Activated CD4-positive, CD25-positive, alpha-beta regulatory T cell treated with anti-CD3 and anti-CD28 coated beads, Interleukin-2, amount 50 U/mL, for 72 hours (primary cell): Measurements from ENCODE around the gene ETV3.
"Not testable (repeated sequence)": the region's sequence is repeated elsewhere in the genome, so short reads cannot be mapped to it uniquely, and the experiment has no call there.

ENCODE experiments used
- DNase-seq: peaks from one replicate; pipeline ENCODE4 v3.0.0; 2021

ETV3 gene

GRCh38 chr1:157138220-157139051 is at the start of gene ETV3:
TSS of gene ETV3 (minus strand) at chr1:157138395. CDS start at chr1:157136352, 2,043 bp downstream.
- DNase-seq: peak; percentile 81

DNA sequence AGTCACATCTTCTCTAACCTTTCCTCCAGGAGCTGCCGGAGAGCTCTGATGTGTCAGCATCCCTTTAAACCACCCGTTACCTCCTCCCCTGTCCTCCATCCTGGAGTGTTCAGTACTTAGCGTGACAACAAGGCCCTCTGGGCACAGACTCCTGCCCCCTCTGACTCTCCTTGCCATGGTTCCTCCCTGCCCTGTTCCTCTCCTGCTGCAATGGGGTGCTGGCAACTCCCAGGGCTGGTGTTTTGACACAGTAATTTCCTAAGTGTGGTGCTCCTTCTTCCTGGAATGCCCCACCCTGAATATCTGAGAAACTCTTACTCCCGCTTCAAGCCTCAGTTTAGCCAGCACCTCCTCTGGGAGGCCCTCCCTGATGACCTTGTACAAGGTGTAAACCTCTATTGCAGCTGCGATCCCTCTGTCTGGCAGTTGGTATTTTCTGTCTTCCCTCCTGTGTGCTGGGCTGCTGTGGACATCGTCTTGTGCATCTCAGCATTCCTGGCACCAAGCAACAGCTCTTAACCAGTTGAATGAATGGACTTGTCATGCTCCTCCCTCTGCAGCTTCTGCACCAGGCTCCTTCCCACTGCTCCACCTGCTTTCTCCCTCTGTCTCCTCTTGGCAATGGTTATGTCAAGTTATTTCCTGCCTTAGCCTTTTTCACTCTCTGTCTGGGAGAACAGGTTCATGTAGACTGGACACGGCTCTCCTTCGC is 48.2 kb upstream of the ETV3 start:
- no peak for DNase-seq

GRCh38 chr1:157183870-157184269 is 45.7 kb upstream of the ETV3 start:
- DNase-seq: no peak

DNA sequence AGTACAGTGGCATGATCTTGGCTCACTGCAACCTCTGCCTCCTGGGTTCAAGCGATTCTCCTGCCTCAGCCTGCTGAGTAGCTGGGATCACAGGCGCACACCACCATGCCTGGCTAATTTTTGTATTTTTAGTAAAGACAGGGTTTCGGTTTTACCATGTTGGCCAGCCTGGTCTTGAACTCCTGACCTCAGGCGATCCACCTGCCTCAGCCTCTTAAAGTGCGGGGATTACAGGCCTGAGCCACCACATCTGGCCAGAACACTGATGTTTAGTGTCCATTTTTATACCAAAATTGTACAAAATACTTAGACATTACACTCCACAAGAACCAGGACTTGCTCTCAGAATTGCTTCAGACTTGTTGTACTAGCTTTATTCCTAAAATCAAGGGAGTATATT is 44.2 kb upstream of the ETV3 start:
- DNase-seq: not testable (repeated sequence)

DNA sequence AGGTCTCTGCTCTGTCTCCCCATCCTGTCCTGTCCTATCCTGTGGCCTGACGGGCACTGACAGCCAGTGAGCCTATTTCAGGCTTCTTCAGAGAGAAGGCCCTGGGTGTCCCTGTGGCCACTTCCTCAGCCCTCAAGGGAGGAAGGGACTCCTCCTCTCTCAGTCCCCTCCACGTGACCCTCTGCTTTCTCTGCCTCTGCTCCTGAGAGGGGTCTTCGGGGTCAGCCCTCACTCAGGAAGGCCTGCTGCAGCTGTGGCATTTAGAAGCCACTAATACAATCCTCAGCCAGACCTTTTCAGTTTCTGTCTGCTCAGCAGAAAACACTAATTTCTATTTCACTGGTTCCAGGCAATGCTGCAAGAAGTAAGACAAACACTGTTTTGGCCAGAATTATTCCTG is 43.6 kb upstream of the ETV3 start:
- no peak for DNase-seq

DNA sequence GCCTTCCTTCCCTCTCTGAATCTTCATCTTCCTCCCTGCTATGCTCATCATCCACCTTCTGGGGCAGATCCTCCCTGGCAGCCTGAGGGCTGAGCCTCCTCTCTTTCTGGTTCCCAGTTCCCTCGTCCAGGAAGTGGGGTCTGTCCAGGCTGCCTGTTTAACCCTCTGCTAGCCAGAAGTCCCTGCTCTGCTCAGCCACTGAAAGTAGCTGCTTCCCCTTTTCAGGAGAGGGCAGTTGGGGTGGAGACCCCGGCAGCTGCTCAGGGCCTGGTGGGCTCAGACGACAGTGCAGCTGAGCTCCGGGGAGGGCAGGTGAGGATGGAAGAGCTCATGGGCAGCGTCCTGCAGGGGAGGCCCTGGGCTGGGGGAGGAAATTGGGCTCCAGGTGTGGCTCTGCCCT is 43.1 kb upstream of the ETV3 start:
- no peak for DNase-seq

GRCh38 chr1:157178490-157178889 is 40.3 kb upstream of the ETV3 start:
- DNase-seq: no peak

- no peak for DNase-seq
Measured at GRCh38 chr1:157177733-157178394, 39.7 kb upstream of the ETV3 start.

DNA sequence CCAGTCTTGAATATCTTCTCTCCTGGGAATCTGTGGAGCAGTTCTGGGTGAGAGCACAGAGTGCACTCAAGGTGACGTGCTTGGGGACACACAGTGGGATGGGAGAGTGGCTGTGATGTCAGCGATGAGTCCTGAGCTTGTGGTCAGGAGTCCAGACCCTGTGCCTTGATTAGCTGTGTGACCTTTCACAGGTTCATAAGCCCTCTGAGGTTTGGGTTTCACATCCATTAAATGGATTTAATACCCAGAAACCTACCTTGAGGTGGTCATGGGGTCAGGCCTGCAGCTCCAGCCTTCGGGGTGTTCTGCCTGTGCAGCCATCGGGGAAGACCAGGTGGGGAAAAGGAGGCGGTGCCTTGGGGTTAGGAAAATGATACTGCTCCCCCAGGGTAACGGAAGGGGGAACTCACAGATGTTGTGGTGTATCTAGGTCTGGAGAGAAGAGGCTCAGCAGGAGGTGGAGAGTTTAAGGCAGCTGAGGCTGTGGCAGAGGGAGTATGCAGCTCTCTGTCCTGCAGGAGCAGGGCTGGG is 38.5 kb upstream of the ETV3 start:
- no peak for DNase-seq

DNA sequence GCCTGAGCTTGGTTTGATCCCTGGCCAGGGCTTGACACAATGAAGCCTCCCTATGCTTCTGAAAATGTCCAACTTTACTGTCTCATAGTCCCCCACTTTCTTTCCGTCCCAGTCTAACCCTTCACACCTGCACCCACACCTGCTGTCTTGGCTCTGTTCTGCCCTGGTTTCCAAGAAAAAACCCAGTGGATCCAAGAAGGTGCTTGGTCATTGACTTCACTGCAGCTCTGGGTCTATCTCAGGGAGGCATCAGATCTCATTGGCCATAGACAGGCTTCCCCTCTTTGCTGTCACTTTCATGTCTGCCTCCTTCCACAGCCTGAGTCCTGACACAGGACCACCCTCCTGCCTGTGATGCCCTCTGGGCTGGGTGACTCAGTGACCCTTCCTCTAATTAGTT is 37.8 kb upstream of the ETV3 start:
- DNase-seq: no peak

DNA sequence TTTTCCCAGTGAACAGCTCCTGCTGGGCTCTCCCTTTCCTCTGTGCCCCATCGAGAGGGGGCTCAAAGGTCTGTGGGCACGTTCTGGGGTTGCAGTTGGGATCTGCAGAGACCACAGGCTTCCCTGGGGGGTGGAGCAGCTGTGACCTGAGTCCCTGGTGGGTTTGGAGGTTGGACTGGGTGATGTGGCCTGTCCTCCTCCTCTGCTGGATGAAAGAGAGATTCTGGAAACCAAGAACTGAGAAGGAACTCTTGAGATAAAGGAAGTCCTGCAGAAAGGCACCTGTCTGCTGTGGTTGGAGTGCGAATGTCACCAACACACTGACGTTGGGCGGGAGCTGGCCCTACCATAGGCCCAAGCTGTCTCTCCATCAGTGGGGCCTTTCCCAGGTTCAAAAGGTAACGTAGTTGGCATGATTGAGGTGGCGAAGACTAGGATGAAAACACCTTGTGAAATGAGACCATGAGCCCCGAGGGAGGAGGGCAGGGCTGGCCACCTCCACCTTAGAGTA is 35.8 kb upstream of the ETV3 start:
- DNase-seq: no peak

GRCh38 chr1:157173241-157173640 is 35.0 kb upstream of the ETV3 start:
- not testable (repeated sequence) for DNase-seq

- DNase-seq: not testable (repeated sequence)
Measured at GRCh38 chr1:157172591-157172990, 34.4 kb upstream of the ETV3 start.

DNA sequence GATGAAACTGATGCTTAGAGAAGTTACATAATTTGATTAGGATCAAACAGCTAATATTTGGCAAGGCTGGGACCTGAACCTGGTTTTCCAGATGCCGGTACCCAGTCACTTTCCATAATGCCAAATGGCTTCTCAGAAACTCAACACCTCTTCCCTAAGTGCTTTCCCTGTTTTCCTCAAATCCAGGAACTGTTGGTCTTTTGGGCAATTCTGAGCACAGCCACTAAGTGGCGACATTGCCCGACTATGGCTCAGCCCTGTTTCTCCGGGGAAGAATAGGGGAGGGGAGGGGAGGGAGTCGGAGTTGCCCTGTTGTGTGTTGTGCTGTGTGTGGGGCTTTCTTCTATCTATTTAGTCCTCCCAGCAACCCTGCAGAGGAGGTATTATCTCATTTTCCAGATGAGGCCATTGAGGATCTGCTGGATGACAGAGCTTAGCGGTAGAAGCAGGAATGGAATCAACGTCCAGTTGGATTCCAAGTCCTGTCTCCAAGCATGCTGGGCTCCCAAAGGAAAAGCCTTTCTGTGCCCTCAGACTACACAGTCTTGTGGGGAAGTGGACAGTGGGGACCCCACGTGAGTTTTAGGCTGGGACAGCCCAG is 33.8 kb upstream of the ETV3 start:
- DNase-seq: not testable (repeated sequence)

- peak; percentile 49 for DNase-seq
Measured at GRCh38 chr1:157170677-157171515, 32.7 kb upstream of the ETV3 start.

DNA sequence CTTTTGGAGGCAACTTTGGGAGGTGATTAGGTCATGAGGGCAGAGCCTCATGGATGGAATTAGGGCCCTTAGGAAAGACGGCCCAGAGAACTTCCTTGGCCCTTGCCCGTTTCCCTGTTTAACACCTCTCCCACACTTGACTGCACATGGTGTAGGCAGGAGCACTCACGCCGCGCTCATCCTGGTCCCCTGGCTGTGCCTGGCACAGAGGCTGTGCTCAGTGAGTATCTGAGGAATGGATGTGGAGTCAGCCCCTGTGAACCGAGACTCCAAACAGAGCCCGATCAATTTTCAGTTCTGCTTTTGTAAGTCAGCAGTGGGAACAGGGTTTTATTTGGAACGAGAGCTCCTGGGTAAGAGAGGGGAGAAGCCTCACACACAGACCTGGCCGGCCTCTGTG is 29.8 kb upstream of the ETV3 start:
- DNase-seq: no peak

DNA sequence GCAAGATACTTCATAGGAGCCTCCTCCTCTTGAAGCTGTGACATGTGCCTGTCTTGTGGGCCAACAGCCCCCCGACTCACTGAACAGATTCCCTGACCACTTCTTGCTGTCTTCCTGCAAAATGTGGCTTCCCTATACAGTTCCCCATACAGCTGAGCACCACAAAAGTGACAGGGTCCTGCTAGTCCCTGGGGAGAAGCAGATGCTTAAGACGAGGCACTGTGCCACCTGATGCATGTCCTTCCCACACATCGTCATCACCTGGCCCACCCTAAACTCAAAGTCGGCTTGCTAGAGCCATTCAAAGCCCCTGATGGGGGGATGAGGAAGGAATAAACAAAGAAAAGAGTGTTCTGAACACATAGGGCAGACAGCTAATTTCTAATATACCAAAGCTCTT is 29.2 kb upstream of the ETV3 start:
- no peak for DNase-seq

- DNase-seq: no peak
Measured at GRCh38 chr1:157166590-157166989, 28.4 kb upstream of the ETV3 start.

DNA sequence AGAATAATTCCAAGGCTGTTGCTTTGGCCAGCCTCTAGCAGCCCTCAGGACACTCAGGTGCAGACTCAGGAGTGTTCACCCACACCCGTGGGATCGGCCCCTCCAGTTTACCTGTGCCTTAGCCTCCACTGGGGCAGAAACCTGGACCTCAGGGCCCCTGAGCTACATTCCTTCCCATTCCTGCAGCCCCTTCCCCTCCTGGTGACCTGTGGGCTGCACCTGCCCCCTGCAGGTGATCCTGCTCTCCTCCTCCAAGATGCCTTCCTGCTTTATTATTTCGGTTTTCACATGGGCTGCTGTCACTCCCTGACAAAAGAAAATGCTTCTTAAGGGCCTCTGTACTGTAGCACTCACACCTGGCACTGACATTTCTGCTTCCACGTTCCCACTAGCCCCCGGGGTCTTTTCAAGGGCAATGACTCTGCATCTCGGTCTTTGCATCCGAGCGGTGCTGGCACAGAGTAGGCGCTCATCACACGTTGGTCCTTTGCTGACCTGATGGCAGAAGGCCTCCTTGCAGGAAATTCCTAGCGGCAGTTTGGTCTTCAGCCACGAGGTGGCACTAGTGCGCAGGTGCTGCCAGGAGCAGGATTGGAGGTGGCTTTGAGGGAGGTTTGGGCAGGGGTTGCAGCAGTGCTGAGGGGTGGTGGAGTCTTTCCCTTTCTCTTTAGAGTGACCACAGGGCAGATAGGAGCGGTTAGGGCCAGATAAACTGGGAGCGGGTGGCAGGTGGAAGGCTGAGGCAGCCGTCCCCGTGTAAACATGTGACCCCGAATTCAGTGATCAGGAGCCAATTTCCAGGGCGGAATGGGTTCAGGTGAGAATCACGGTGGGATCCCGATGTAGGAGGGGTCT is 25.3 kb upstream of the ETV3 start:
- DNase-seq: peak; percentile 82

GRCh38 chr1:157162345-157162744 is 24.1 kb upstream of the ETV3 start:
- DNase-seq: no peak

- no peak for DNase-seq
Measured at GRCh38 chr1:157161901-157162300, 23.7 kb upstream of the ETV3 start.
